Mesendoderm (in vitro differentiated cells): ENCODE results near the gene CEPT1.

Experiments used
- DNase-seq: peaks from one replicate; pipeline ENCODE4 v3.0.0; 2013
- H2AK5ac ChIP-seq: 2 replicates; pipeline ENCODE4 v1.6.1; 2013; ENCODE audit warnings: low read length, inconsistent platforms
- H2BK120ac ChIP-seq: 2 replicates; pipeline ENCODE4 v1.6.1; 2013; ENCODE audit warnings: low read depth, mild to moderate bottlenecking, low read length, moderate library complexity, mixed read lengths
- H2BK15ac ChIP-seq: replicated peaks from 2 replicates; pipeline ENCODE4 v1.6.1; 2013; ENCODE audit warnings: low read depth, mild to moderate bottlenecking, moderate library complexity
- H2BK5ac ChIP-seq: 2 replicates; pipeline ENCODE4 v1.6.1; 2013; ENCODE audit warnings: low read length, inconsistent platforms
- H3K18ac ChIP-seq: 2 replicates; pipeline ENCODE4 v1.6.1; 2013; ENCODE audit warnings: mild to moderate bottlenecking, low read length, mixed read lengths
- H3K23ac ChIP-seq: one replicate; pipeline ENCODE4 v1.6.1; 2013; ENCODE audit warnings: low read length
- H3K27ac ChIP-seq: 2 replicates; pipeline ENCODE4 v1.5.1; 2013; ENCODE audit warnings: low read depth, mild to moderate bottlenecking, inconsistent platforms, low read length, moderate library complexity
- H3K27me3 ChIP-seq: 2 replicates; pipeline ENCODE4 v1.6.1; 2013; ENCODE audit warnings: low read length, control low read depth, mild to moderate bottlenecking, inconsistent platforms; ENCODE audit not compliant: insufficient read depth, poor library complexity
- H3K36me3 ChIP-seq: 2 replicates; pipeline ENCODE4 v1.6.1; 2013; ENCODE audit warnings: low read length, inconsistent platforms; ENCODE audit not compliant: control insufficient read depth, insufficient read depth
- H3K4ac ChIP-seq: one replicate; pipeline ENCODE4 v1.6.1; 2013; ENCODE audit warnings: low read depth, mild to moderate bottlenecking, low read length, moderate library complexity
- H3K4me1 ChIP-seq: 2 replicates; pipeline ENCODE4 v1.6.1; 2013; ENCODE audit warnings: low read depth, low read length, inconsistent platforms; ENCODE audit not compliant: control insufficient read depth
- H3K4me2 ChIP-seq: 2 replicates; pipeline ENCODE4 v1.6.1; 2013; ENCODE audit warnings: low read length
- H3K4me3 ChIP-seq: 2 replicates; pipeline ENCODE4 v1.5.1; 2013; ENCODE audit warnings: mild to moderate bottlenecking, low read length
- H3K56ac ChIP-seq: one replicate; pipeline ENCODE4 v1.6.1; 2013; ENCODE audit warnings: low read length
- H3K79me1 ChIP-seq: 2 replicates; pipeline ENCODE4 v1.6.1; 2013; ENCODE audit warnings: low read length, inconsistent platforms
- H3K79me2 ChIP-seq: 2 replicates; pipeline ENCODE4 v1.6.1; 2013; ENCODE audit warnings: mild to moderate bottlenecking, low read length; ENCODE audit not compliant: control insufficient read depth, insufficient read depth
- H3K9ac ChIP-seq: 2 replicates; pipeline ENCODE4 v1.6.1; 2013; ENCODE audit warnings: low read length, inconsistent platforms
- H4K5ac ChIP-seq: one replicate; pipeline ENCODE4 v1.6.1; 2013; ENCODE audit warnings: low read length
- H4K8ac ChIP-seq: one replicate; pipeline ENCODE4 v1.6.1; 2013; ENCODE audit warnings: low read depth, mild to moderate bottlenecking, control low read depth, low read length, moderate library complexity
- WGBS: extraction: QIAGEN DNeasy Blood & Tissue Kit; methylation state at CpG from one replicate; pipeline ENCODE4 v1.1.7; 2013; ENCODE audit warnings: low lambda C conversion rate, missing lambda C conversion rate; ENCODE audit not compliant: insufficient coverage; ENCODE audit errors: extremely low coverage; 5-methylcytosine and 5-hydroxymethylcytosine counted together

CEPT1 gene

DNA sequence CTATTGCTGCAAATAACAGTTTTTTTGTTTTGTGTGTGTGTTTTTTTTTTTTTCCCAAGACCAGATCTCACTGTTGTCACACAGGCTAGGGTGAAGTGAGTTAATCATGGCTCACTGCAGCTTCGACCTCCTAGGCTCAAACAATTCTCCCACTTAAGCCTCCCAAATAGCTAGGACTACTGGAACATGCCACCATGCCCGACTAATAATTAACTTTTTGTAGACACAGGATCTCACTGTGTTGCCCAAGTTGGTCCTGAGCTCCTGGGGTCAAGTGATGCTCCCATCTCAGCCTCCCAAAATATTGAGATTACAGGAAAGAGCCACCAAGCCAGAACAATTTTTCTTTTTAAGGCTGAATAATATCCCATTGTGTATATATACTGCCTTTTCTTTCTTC lies 35.0 kb upstream of the CEPT1 start:
- H3K4me3 ChIP-seq = no peak overlapping the region
- no peaks in the 10 kb centered on the region for H3K36me3 ChIP-seq
- no peak overlapping the region for H3K23ac ChIP-seq
- no peaks in the 10 kb centered on the region for H3K4me1 ChIP-seq
- H3K79me1 ChIP-seq = no peaks in the 10 kb centered on the region
- no peak overlapping the region for H3K27ac ChIP-seq
- no CpG with 5 or more reads among the region's 2 CpGs for WGBS
- DNase-seq = no peak
- H3K18ac ChIP-seq = no peak overlapping the region
- no peak overlapping the region for H2BK15ac ChIP-seq
- no peak overlapping the region for H4K8ac ChIP-seq
- no peak overlapping the region for H4K5ac ChIP-seq
- H3K4me2 ChIP-seq = no peak overlapping the region
- no peaks in the 10 kb centered on the region for H3K27me3 ChIP-seq
- no peak overlapping the region for H2BK120ac ChIP-seq
- H2BK5ac ChIP-seq = no peak overlapping the region
- H3K79me2 ChIP-seq = no peaks in the 10 kb centered on the region
- H3K56ac ChIP-seq = no peak overlapping the region
- H3K4ac ChIP-seq = no peak overlapping the region
- H3K9ac ChIP-seq = no peak overlapping the region
- no peak overlapping the region for H2AK5ac ChIP-seq

DNA sequence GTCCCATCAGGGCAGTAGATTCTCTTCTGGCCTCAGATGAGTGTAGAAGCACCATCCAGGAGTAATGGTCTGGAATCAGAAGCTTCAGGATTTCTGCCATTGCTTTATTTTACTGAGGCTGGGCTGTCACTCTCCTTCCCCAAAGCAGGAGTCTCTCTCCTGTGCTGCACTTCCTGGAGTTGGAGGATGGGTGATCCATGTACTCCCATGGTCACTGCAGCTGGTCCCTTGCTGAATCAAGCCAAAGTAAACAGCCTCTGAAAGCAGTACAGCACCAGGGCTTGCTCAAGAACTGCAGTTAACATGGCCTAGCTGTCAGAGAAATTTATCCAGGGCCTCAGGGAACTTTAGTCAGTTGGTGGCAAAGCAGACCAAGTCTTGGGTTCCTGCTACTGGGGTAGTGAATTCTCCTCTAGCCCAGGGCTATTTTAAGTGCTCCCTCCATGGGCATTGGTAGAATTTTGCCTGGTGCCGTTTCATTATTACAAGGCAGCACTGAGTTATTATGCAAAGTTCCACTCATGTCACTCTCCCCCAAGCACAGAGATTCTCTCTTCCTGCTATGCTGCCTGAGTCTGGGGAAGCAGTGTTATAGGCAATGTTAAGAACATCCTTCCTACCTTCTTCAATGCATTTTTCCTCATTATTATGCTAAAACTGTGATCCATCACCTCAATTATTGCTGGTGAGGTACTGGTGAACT lies 29.7 kb upstream of the CEPT1 start:
- H2BK120ac ChIP-seq = no peak overlapping the region
- no peak overlapping the region for H4K8ac ChIP-seq
- H3K4me3 ChIP-seq = no peak overlapping the region
- H3K4me2 ChIP-seq = no peak overlapping the region
- H2BK5ac ChIP-seq = no peak overlapping the region
- DNase-seq = no peak
- no peak overlapping the region for H2AK5ac ChIP-seq
- H3K27ac ChIP-seq = no peak overlapping the region
- no peaks in the 10 kb centered on the region for H3K36me3 ChIP-seq
- no peak overlapping the region for H3K9ac ChIP-seq
- no peaks in the 10 kb centered on the region for H3K27me3 ChIP-seq
- no peak overlapping the region for H3K56ac ChIP-seq
- no peak overlapping the region for H3K23ac ChIP-seq
- H4K5ac ChIP-seq = no peak overlapping the region
- no peaks in the 10 kb centered on the region for H3K79me1 ChIP-seq
- no peak overlapping the region for H2BK15ac ChIP-seq
- no peaks in the 10 kb centered on the region for H3K79me2 ChIP-seq
- no peaks in the 10 kb centered on the region for H3K4me1 ChIP-seq
- no peak overlapping the region for H3K18ac ChIP-seq
- no peak overlapping the region for H3K4ac ChIP-seq
- WGBS = no CpG with 5 or more reads among the region's 1 CpG

DNA sequence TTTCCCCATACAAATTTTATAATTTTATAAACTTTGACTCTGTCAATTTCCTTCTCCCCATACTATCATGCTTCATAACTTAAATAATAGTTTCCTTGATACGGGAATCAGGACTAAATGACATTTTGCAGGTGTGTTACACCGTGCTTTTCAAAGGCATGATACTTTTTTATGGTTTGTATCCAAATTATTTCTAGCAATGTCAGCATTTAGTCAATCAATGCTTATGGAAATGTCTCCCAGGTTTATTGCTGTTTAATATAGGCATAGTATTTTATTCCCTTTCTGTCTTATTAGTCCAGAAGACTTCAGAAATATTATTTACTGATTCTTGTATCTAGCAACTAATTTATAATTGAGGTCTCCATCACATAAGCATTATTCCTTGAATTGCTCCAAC lies 23.5 kb upstream of the CEPT1 start:
- Histone ChIP-seq H3K27me3 (no peaks in the 10 kb centered on the region), H3K79me1 (no peaks in the 10 kb centered on the region), H3K4ac (no peak overlapping the region), H2AK5ac (no peak overlapping the region), H3K79me2 (no peaks in the 10 kb centered on the region), H3K36me3 (no peaks in the 10 kb centered on the region), H3K18ac (no peak overlapping the region), H3K4me2 (no peak overlapping the region), H3K56ac (no peak overlapping the region), H3K4me1 (no peaks in the 10 kb centered on the region), H2BK5ac (no peak overlapping the region), H3K4me3 (no peak overlapping the region), H2BK15ac (no peak overlapping the region), H3K23ac (no peak overlapping the region), H3K27ac (no peak overlapping the region), H3K9ac (no peak overlapping the region), H2BK120ac (no peak overlapping the region), H4K5ac (no peak overlapping the region), H4K8ac (no peak overlapping the region)
- no peak for DNase-seq
- no CpG with 5 or more reads among the region's 2 CpGs for WGBS

DNA sequence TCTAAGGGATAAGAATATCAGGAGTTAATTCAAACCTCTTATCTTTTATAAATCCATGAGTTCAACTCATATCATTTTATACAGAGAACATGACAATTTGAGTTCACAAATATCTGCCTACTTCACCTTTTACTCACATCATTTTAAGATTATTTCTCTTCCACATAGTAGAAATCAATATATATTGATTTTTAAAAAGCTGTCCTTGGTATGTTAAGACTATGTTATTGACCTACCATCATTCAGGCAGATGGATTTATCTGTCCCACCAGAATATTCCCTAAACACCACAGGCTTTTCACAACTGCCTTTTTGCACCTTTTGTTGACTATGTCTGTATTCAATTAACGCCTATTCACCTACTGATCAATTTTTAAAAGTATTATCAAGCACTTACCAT lies 13.7 kb upstream of the CEPT1 start:
- Histone ChIP-seq H3K9ac (no peak overlapping the region), H3K18ac (no peak overlapping the region), H2AK5ac (no peak overlapping the region), H3K27me3 (no peaks in the 10 kb centered on the region), H3K4me1 (no peaks in the 10 kb centered on the region), H3K23ac (no peak overlapping the region), H2BK15ac (no peak overlapping the region), H3K56ac (no peak overlapping the region), H3K4me2 (no peak overlapping the region), H3K4ac (no peak overlapping the region), H3K79me1 (no peaks in the 10 kb centered on the region), H2BK5ac (no peak overlapping the region), H2BK120ac (no peak overlapping the region), H4K8ac (no peak overlapping the region), H3K4me3 (no peak overlapping the region), H4K5ac (no peak overlapping the region), H3K27ac (no peak overlapping the region), H3K36me3 (peaks cover 2% of the 10 kb centered on the region), H3K79me2 (no peaks in the 10 kb centered on the region)
- WGBS = no CpG with 5 or more reads among the region's 1 CpG
- no peak for DNase-seq

DNA sequence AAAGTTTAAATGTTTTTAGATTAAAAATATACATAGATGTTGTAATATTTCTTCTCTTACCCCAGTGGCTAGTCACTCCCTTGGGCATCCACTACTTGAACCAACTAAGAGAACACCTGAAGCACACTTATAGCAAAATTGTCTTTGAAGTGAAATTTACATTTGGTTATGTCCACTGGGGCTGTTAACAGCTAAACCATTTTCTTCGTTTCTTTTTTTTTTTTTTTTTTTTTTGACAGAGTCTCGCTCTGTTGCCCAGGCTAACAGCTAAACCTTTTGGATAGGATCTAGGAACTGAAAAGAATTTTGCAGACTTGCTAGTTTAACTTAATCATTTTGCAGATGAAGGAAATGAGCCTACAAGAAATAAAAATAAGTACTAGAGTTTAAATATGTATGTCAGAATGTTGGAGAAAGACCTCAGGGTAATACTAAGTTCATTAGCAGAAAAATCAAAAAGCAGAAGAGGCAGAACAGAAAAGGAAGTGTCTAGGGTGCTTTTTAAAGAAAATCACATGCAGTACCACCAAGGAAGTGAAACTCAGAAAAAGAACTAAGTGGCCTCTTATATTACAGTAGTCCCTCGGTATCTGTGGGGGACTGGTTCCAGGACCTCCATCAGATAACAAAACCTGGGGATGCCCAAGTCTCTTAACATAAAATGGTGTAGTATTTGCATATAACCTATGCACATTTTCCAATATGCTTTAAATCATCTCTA lies 11.9 kb upstream of the CEPT1 start:
- Histone ChIP-seq H3K4me3 (no peak overlapping the region), H3K18ac (no peak overlapping the region), H4K5ac (no peak overlapping the region), H3K56ac (no peak overlapping the region), H3K79me2 (no peaks in the 10 kb centered on the region), H2AK5ac (no peak overlapping the region), H3K27ac (no peak overlapping the region), H3K27me3 (no peaks in the 10 kb centered on the region), H2BK15ac (no peak overlapping the region), H3K36me3 (peaks cover 2% of the 10 kb centered on the region), H3K4me2 (no peak overlapping the region), H2BK120ac (no peak overlapping the region), H3K9ac (no peak overlapping the region), H3K79me1 (no peaks in the 10 kb centered on the region), H3K4ac (no peak overlapping the region), H2BK5ac (no peak overlapping the region), H3K23ac (no peak overlapping the region), H4K8ac (no peak overlapping the region), H3K4me1 (peaks cover 3% of the 10 kb centered on the region)
- WGBS = no CpG with 5 or more reads among the region's 3 CpGs
- no peak for DNase-seq
